Transverse colon (tissue), 3 donors: ENCODE results near the gene DAPP1.

Source experiments
- EP300 ChIP-seq: sonication (generic); formaldehyde crosslinking; IDR thresholded peaks from one replicate; pipeline ENCODE4 v1.6.1; 2017; ENCODE audit warnings: antibody characterized with exemption, low read depth
- POLR2A ChIP-seq: fragments of 450-650 bp; IDR thresholded peaks from one replicate; pipeline ENCODE4 v1.6.1; 2016; ENCODE audit warnings: antibody characterized with exemption, mild to moderate bottlenecking, moderate library complexity
- TF ChIP-seq, protein P1 (sequence below), 5 experiments: fragments of 200-600 bp in 3 of 5; fragments of 450-650 bp in 2 of 5; sonication (generic) in 3 of 5; IDR thresholded peaks; 1 replicate in 2 of 5; 2 replicates in 3 of 5; pipeline ENCODE4 v1.5.1; 2016 to 2017; ENCODE audit warnings: antibody characterized with exemption in 5 of 5, inconsistent platforms in 3 of 5, mild to moderate bottlenecking in 2 of 5, moderate library complexity in 1 of 5

DNA sequence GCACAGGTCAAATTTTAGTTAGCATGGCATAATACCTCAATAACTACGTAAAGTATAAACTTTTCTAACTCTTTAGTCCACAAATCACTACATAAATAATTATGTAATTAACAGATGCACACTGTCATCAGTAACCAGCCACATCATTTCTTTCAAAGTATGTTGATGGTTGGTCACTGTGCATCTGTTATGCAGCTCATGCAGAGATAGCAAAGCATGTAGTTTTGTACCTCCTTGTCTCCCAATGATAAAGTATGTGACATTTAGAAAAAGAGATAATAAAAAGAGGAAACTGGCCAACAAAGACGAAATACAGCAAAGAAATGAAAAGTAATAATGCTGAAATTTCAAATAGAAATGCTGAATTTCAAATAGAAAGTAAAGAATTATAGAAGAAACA lies 74.7 kb downstream of the DAPP1 start:
- TF ChIP-seq, protein P1, sequence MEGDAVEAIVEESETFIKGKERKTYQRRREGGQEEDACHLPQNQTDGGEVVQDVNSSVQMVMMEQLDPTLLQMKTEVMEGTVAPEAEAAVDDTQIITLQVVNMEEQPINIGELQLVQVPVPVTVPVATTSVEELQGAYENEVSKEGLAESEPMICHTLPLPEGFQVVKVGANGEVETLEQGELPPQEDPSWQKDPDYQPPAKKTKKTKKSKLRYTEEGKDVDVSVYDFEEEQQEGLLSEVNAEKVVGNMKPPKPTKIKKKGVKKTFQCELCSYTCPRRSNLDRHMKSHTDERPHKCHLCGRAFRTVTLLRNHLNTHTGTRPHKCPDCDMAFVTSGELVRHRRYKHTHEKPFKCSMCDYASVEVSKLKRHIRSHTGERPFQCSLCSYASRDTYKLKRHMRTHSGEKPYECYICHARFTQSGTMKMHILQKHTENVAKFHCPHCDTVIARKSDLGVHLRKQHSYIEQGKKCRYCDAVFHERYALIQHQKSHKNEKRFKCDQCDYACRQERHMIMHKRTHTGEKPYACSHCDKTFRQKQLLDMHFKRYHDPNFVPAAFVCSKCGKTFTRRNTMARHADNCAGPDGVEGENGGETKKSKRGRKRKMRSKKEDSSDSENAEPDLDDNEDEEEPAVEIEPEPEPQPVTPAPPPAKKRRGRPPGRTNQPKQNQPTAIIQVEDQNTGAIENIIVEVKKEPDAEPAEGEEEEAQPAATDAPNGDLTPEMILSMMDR (IDR thresholded peaks at IDR 0.05), result no peak
- no peak for TF ChIP-seq POLR2A
- TF ChIP-seq EP300, result no peak
